ENCODE data around the gene CYB5R3. TPM values are rescaled to one million over a fixed set of nuclear protein-coding genes. Genes with fewer than 3 reads are reported as not detected.

The CYB5R3 gene
- total RNA-seq, 1 experiment from 2014 or later: 104 TPM

GRCh38 chr22:42622061-42622710 is 27.0 kb downstream of the CYB5R3 start:
- peaks cover 41% of the 10 kb centered on the region for H3K36me3 Mint-ChIP-seq (ENCODE audit: insufficient read depth, unreplicated experiment)

GRCh38 chr22:42621505-42622002 is 27.6 kb downstream of the CYB5R3 start:
- peak; percentile 76 for DNase-seq (ENCODE audit: unreplicated experiment)
- CTCF ChIA-PET: interaction anchor here (0.6 to 3.2 kb wide), 25 partner anchors 8 to 520 kb away, joined by 3 to 18 read pairs (median 3); partner anchors contain the start of gene CYB5R3
- BruUV-seq (replicated peaks): no TSS peak
- Mint-ChIP-seq H3K9me3 (ENCODE audit: unreplicated experiment) (no peaks in the 10 kb centered on the region), H3K27me3 (ENCODE audit: insufficient read depth, unreplicated experiment) (no peaks in the 10 kb centered on the region), H3K36me3 (ENCODE audit: insufficient read depth, unreplicated experiment) (peaks cover 36% of the 10 kb centered on the region), H3K4me1 (ENCODE audit: insufficient read depth, unreplicated experiment) (peaks cover 22% of the 10 kb centered on the region), H3K4me3 (ENCODE audit: unreplicated experiment) (peak overlapping the region; percentile 50), H3K27ac (ENCODE audit: low read depth, unreplicated experiment) (peak overlapping the region; percentile 93)
- intact Hi-C loops (cut with micrococcal nuclease): loop anchor here (1.0 to 2.0 kb wide), 4 partner anchors 27 to 469 kb away; partner anchors contain the start of gene CYB5R3
- POLR2A ChIA-PET: interaction anchor here (0.5 to 4.2 kb wide), 16 partner anchors 8 to 412 kb away, joined by 3 to 44 read pairs (median 4); partner anchors contain the start of genes ARFGAP3 and CYB5R3
- TF ChIP-seq CTCF (IDR thresholded peaks at IDR 0.05; ENCODE audit: unreplicated experiment): peak; percentile 87

More at GRCh38 chr22:42622061-42622710, 27.0 kb downstream of the CYB5R3 start:
- Mint-ChIP-seq H3K4me1 (ENCODE audit: insufficient read depth, unreplicated experiment) (peaks cover 22% of the 10 kb centered on the region), H3K27ac (ENCODE audit: low read depth, unreplicated experiment) (peak overlapping the region; percentile 93), H3K9me3 (ENCODE audit: unreplicated experiment) (no peaks in the 10 kb centered on the region), H3K27me3 (ENCODE audit: insufficient read depth, unreplicated experiment) (no peaks in the 10 kb centered on the region), H3K4me3 (ENCODE audit: unreplicated experiment) (peak overlapping the region; percentile 50)
- intact Hi-C loops (cut with micrococcal nuclease): no loop called here
- POLR2A ChIA-PET: interaction anchor here (0.9 to 4.2 kb wide), 9 partner anchors 8 to 412 kb away, joined by 3 to 44 read pairs (median 3); partner anchors contain the start of gene CYB5R3
- BruUV-seq (replicated peaks): no TSS peak
- no peak for TF ChIP-seq CTCF (IDR thresholded peaks at IDR 0.05; ENCODE audit: unreplicated experiment)
- CTCF ChIA-PET: interaction anchor here (0.5 to 3.2 kb wide), 11 partner anchors 8 to 468 kb away, joined by 3 to 18 read pairs (median 3); no protein-coding TSS in a partner anchor
- no peak for DNase-seq (ENCODE audit: unreplicated experiment)

- Mint-ChIP-seq H3K27me3 (ENCODE audit: insufficient read depth, unreplicated experiment) (no peaks in the 10 kb centered on the region), H3K36me3 (ENCODE audit: insufficient read depth, unreplicated experiment) (peaks cover 30% of the 10 kb centered on the region), H3K4me1 (ENCODE audit: insufficient read depth, unreplicated experiment) (peaks cover 30% of the 10 kb centered on the region), H3K4me3 (ENCODE audit: unreplicated experiment) (peak overlapping the region; percentile 50), H3K27ac (ENCODE audit: low read depth, unreplicated experiment) (peak overlapping the region; percentile 93), H3K9me3 (ENCODE audit: unreplicated experiment) (no peaks in the 10 kb centered on the region)
- no peak for TF ChIP-seq CTCF (IDR thresholded peaks at IDR 0.05; ENCODE audit: unreplicated experiment)
- ChIA-PET POLR2A (interaction anchor here (1.3 to 4.2 kb wide), 4 partner anchors 16 to 35 kb away, joined by 8 to 44 read pairs (median 19); partner anchors contain the start of gene CYB5R3), CTCF (interaction anchor here (0.7 to 3.2 kb wide), 5 partner anchors 13 to 296 kb away, joined by 3 to 18 read pairs (median 3); no protein-coding TSS in a partner anchor)
- intact Hi-C loops (cut with micrococcal nuclease): loop anchor here (2.0 kb wide), 2 partner anchors 29 to 339 kb away; partner anchors contain the start of gene CYB5R3
- BruUV-seq (replicated peaks): no TSS peak
- DNase-seq (ENCODE audit: unreplicated experiment): no peak
These were observed 29.1 kb downstream of the CYB5R3 start for GRCh38 chr22:42620084-42620483.

Measured in MCF 10A (cell line).